OCI-LY7 (cell line): Measurements from ENCODE around the gene PDE5A. TPM values are rescaled to one million over a fixed set of nuclear protein-coding genes. Genes with fewer than 3 reads are reported as not detected.

Source experiments
- BruUV-seq: library from RNA; stranded (reverse); fragments of 400-500 nt; replicated peaks from 2 replicates; lab custom pipeline; 2021; lab: Mats Ljungman, UMichigan
- CTCF ChIA-PET: fragments of 300-600 bp; sonication (Branson Sonifier 250); formaldehyde crosslinking; loops from one replicate; lab custom pipeline; 2022; ENCODE audit warnings: antibody characterized with exemption; ENCODE audit not compliant: unreplicated experiment; lab: Charles Lee
- POLR2A ChIA-PET: fragments of 300-600 bp; sonication (Branson Sonifier 250); formaldehyde crosslinking; loops from one replicate; lab custom pipeline; 2022; ENCODE audit warnings: antibody characterized with exemption; lab: Charles Lee
- DNase-seq: peaks from one replicate; pipeline ENCODE4 v3.0.0-alpha.2; 2015; ENCODE audit warnings: low spot score
- H2AFZ ChIP-seq: fragments of 200-600 bp; sonication (generic), shearing (Covaris generic); 2 replicates; pipeline ENCODE4 v1.6.1; 2014; ENCODE audit warnings: mild to moderate bottlenecking, antibody characterized with exemption, low read length, moderate library complexity
- H3K27ac ChIP-seq: fragments of 200-600 bp; sonication (generic); 2 replicates; pipeline ENCODE4 v1.5.1; 2014; ENCODE audit warnings: mixed run types, low read depth, mild to moderate bottlenecking, moderate library complexity, low read length, inconsistent platforms; ENCODE audit not compliant: poor library complexity, severe bottlenecking
- H3K36me3 ChIP-seq: fragments of 200-600 bp; sonication (generic); 2 replicates; pipeline ENCODE4 v1.6.1; 2014; ENCODE audit warnings: mild to moderate bottlenecking, antibody characterized with exemption, low read length, moderate library complexity, mixed read lengths; ENCODE audit not compliant: insufficient read depth
- H3K4me1 ChIP-seq: fragments of 200-600 bp; sonication (generic); 2 replicates; pipeline ENCODE4 v1.5.1; 2014; ENCODE audit warnings: mild to moderate bottlenecking, low read length; ENCODE audit not compliant: insufficient read depth, poor library complexity, severe bottlenecking
- H3K4me2 ChIP-seq: fragments of 200-600 bp; sonication (generic); 2 replicates; pipeline ENCODE4 v1.6.1; 2014; ENCODE audit warnings: mild to moderate bottlenecking, low read length
- H3K4me3 ChIP-seq: fragments of 200-600 bp; sonication (generic); 2 replicates; pipeline ENCODE4 v1.5.1; 2014; ENCODE audit warnings: mild to moderate bottlenecking, low read depth, low read length; ENCODE audit not compliant: poor library complexity, severe bottlenecking
- H3K79me2 ChIP-seq: fragments of 200-600 bp; sonication (generic); 2 replicates; pipeline ENCODE4 v1.6.1; 2016; ENCODE audit warnings: low read depth, mild to moderate bottlenecking, low read length, moderate library complexity, mixed read lengths; ENCODE audit not compliant: insufficient read depth
- H3K9me2 ChIP-seq: fragments of 200-600 bp; sonication (generic); 2 replicates; pipeline ENCODE4 v1.6.1; 2016; ENCODE audit warnings: mild to moderate bottlenecking, low read length, mixed read lengths; ENCODE audit not compliant: insufficient read depth
- H3K9me3 ChIP-seq: fragments of 200-600 bp; sonication (generic); 2 replicates; pipeline ENCODE4 v1.6.1; 2014; ENCODE audit warnings: mild to moderate bottlenecking, mixed run types, low read length, mixed read lengths
- H4K20me1 ChIP-seq: fragments of 200-600 bp; sonication (generic); 2 replicates; pipeline ENCODE4 v1.6.1; 2014; ENCODE audit warnings: mild to moderate bottlenecking, antibody characterized with exemption, low read length, moderate library complexity, mixed read lengths; ENCODE audit not compliant: insufficient read depth
- CTCF ChIP-seq: fragments of 200-600 bp; sonication (generic); conservative IDR thresholded peaks from 2 replicates; pipeline ENCODE4 v1.5.1; 2014; ENCODE audit warnings: mild to moderate bottlenecking, antibody characterized with exemption, low read length, moderate library complexity, mixed read lengths
- EZH2phosphoT487 ChIP-seq: fragments of 200-600 bp; sonication (generic); IDR thresholded peaks from 2 replicates; pipeline ENCODE4 v1.6.1; 2018; ENCODE audit warnings: low read depth, borderline replicate concordance, mild to moderate bottlenecking, mixed run types, antibody characterized with exemption, low read length, moderate library complexity, mixed read lengths
- intact Hi-C: fragments of 100-400 bp; cut with micrococcal nuclease; formaldehyde crosslinking; loops from one replicate; pipeline ENCODE4 v1.10.0; 2022; ENCODE audit not compliant: unreplicated experiment
- total RNA-seq, 2 experiments: library from RNA; depleted of rRNA in 1 of 2; stranded (reverse); fragments of >200 nt in 1 of 2; shearing (Covaris generic) in 1 of 2; gene quantifications; 2 replicates each; pipeline ENCODE4 v1.2.3, GENCODE V29; 2014 to 2022

PDE5A gene
- total RNA-seq, 2 experiments from 2014 or later, result 0.22 to 1.4 TPM

GRCh38 chr4:119478446-119479179 is 150.0 kb downstream of the PDE5A start:
- Histone ChIP-seq H3K27ac (no peak overlapping the region), H3K4me1 (no peaks in the 10 kb centered on the region), H3K79me2 (no peaks in the 10 kb centered on the region), H4K20me1 (no peaks in the 10 kb centered on the region), H3K9me3 (0 out of 2 replicates have a peak, but pooled peaks cover 4% of the 10 kb centered on the region), H3K4me3 (no peak overlapping the region), H3K4me2 (no peak overlapping the region), H3K36me3 (peaks cover 85% of the 10 kb centered on the region), H3K9me2 (no peaks in the 10 kb centered on the region), H2AFZ (no peak overlapping the region)
- intact Hi-C loops, result no loop called here
- no peak for TF ChIP-seq CTCF
- TF ChIP-seq EZH2phosphoT487, result no peak
- ChIA-PET CTCF (no interaction called here), POLR2A (interaction anchor here (1.3 kb wide), 1 partner anchor 8 kb away, joined by 3 read pairs; no protein-coding TSS in a partner anchor)
- DNase-seq, result no peak
- BruUV-seq, result no TSS peak

- ChIA-PET CTCF (no interaction called here), POLR2A (interaction anchor here (0.6 to 1.3 kb wide), 2 partner anchors 9 to 256 kb away, joined by 3 read pairs; no protein-coding TSS in a partner anchor)
- intact Hi-C loops, result no loop called here
- no peak overlapping the region for H3K27ac ChIP-seq
- H3K9me2 ChIP-seq, result no peaks in the 10 kb centered on the region
- no TSS peak for BruUV-seq
- H3K79me2 ChIP-seq, result no peaks in the 10 kb centered on the region
- no peak for TF ChIP-seq EZH2phosphoT487
- TF ChIP-seq CTCF, result no peak
- no peak overlapping the region for H3K4me3 ChIP-seq
- 0 out of 2 replicates have a peak, but pooled peaks cover 4% of the 10 kb centered on the region for H3K9me3 ChIP-seq
- H4K20me1 ChIP-seq, result no peaks in the 10 kb centered on the region
- H3K36me3 ChIP-seq, result peaks cover 82% of the 10 kb centered on the region
- H3K4me1 ChIP-seq, result no peaks in the 10 kb centered on the region
- no peak overlapping the region for H3K4me2 ChIP-seq
- H2AFZ ChIP-seq, result no peak overlapping the region
- no peak for DNase-seq
These were observed 151.1 kb downstream of the PDE5A start for GRCh38 chr4:119477412-119478053.
